GM12892 (cell line): Measurements from ENCODE around the gene MDH1B.

Experiments used
- POLR2A ChIP-seq: IDR thresholded peaks from 2 replicates; pipeline ENCODE4 v1.6.1; 2011; ENCODE audit warnings: low read depth, low read length, control low read depth
- POLR2AphosphoS5 ChIP-seq: IDR thresholded peaks from 2 replicates; pipeline ENCODE4 v1.6.1; 2011; ENCODE audit warnings: low read depth, low read length, control low read depth
- TAF1 ChIP-seq: IDR thresholded peaks from 2 replicates; pipeline ENCODE4 v1.6.1; 2011; ENCODE audit warnings: low read depth, mild to moderate bottlenecking, control low read depth, low read length, borderline replicate concordance

DNA sequence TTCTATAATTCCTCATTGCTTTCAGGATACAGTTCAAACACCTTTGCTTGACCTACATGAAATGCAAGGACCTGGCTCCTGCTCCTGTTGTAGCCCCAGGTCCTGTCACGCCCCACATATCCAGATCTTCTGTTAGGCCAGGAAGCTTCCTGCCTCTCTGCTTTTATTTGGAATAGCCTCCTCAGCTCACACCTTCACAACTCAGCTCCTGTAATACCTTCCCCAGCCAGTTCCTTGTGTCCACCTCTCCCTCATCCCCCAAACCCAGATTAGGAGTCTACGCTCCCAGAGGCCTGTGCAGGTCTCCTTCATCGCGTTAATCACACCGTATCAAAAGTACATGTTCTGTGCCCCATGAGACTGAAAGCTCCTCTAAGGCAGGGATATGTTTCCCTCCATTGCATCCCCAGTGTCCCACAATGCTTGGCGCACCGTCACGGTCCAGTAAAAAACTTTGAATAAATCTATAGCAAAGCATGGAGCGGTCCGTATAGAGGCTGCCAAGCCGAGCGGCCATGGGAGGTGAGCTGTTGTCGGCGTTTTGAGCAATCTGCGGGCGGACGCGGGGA is 371 bp downstream of the MDH1B start:
- no peak for TF ChIP-seq POLR2A
- no peak for TF ChIP-seq TAF1
- no peak for TF ChIP-seq POLR2AphosphoS5
